Adrenal gland (tissue), 12 donors: ENCODE measurements around the gene PPP2R2D. TPM values are rescaled to one million over a fixed set of nuclear protein-coding genes. Genes with fewer than 3 reads are reported as not detected.
A peak's percentile ranks its signal among the peaks of the same experiment; 100 is the strongest.

Experiments used
- DNase-seq, 7 donors: peaks; one replicate each; pipeline ENCODE4 v3.0.0-alpha.2; 2019 to 2020
- H3K27ac ChIP-seq, 5 donors: fragments of 200-600 bp; sonication (generic) in 4 of 5; 1 replicate in 3 of 5; 2 replicates in 2 of 5; pipeline versions ENCODE4 v1.5.1 to v1.8.0; 2016 to 2020; ENCODE audit warnings: mild to moderate bottlenecking in 1 of 5
- H3K27me3 ChIP-seq: fragments of 200-600 bp; 2 replicates; pipeline ENCODE4 v1.8.0; 2021
- H3K36me3 ChIP-seq, 2 donors: fragments of 200-600 bp; replicated peaks in 1 of 2; 1 replicate in 1 of 2; 2 replicates in 1 of 2; pipeline versions ENCODE4 v1.5.1 to v1.8.0; 2018 to 2022
- H3K4me1 ChIP-seq, 2 donors: fragments of 200-600 bp; replicated peaks in 1 of 2; 1 replicate in 1 of 2; 2 replicates in 1 of 2; pipeline versions ENCODE4 v1.5.1 to v1.8.0; 2018 to 2021
- H3K4me3 ChIP-seq, 4 donors: fragments of 200-600 bp; sonication (generic) in 3 of 4; one replicate each; pipeline ENCODE4 v1.5.1; 2016 to 2018
- H3K9me3 ChIP-seq, 3 donors: fragments of 200-600 bp; sonication (generic) in 1 of 3; replicated peaks in 1 of 3; 1 replicate in 2 of 3; 2 replicates in 1 of 3; pipeline versions ENCODE4 v1.5.1 to v1.8.0; 2016 to 2021
- CTCF ChIP-seq, 6 experiments: fragments of 450-650 bp in 4 of 6; fragments of 200-600 bp in 2 of 6; sonication (generic) in 1 of 6; IDR thresholded peaks; 1 replicate in 5 of 6; 2 replicates in 1 of 6; pipeline versions ENCODE4 v1.5.1 to v1.8.0; 2016 to 2021; ENCODE audit warnings: antibody characterized with exemption in 6 of 6, mild to moderate bottlenecking in 2 of 6, moderate library complexity in 1 of 6
- POLR2A ChIP-seq, 2 donors: fragments of 450-650 bp; IDR thresholded peaks; one replicate each; pipeline ENCODE4 v1.6.1; 2017; ENCODE audit warnings: antibody characterized with exemption in 2 of 2, mild to moderate bottlenecking in 2 of 2, moderate library complexity in 1 of 2
- WGBS, 4 donors: extraction: QIAGEN DNeasy Blood & Tissue Kit in 2 of 4; methylation state at CpG; one replicate each; pipeline versions ENCODE4 v1.1.5 to v1.1.7; 2013 to 2017; 5-methylcytosine and 5-hydroxymethylcytosine counted together
- intact Hi-C, 2 donors: fragments of 100-400 bp; cut with DNase I; formaldehyde crosslinking; loops; one replicate each; pipeline versions ENCODE4 v1.14.1 to v1.15.0; 2022 to 2023
- polyA plus RNA-seq, 3 donors: library from polyadenylated mRNA; stranded (reverse); fragments of 200-250 nt in 2 of 3; fragments of 350-450 nt in 1 of 3; fragmentation: Illumina TruSeq in 1 of 3; extraction: RNeasy Lipid Tissue Mini Kit (QIAGEN cat#74804) in 1 of 3; gene quantifications; one replicate each; pipeline ENCODE4 v1.2.3, GENCODE V29; 2013 to 2014
- total RNA-seq, 9 donors: library from RNA; depleted of rRNA in 4 of 9; stranded (reverse); fragments of >200 nt in 4 of 9; fragments of 120-200 nt in 1 of 9; fragmentation: NEBNext Ultra II Directional in 1 of 9; extraction: Animal tissue kit (Norgen Biotek cat#: 25700) in 1 of 9; gene quantifications; one replicate each; pipeline versions ENCODE4 v1.1.0 to v1.2.4, GENCODE V29; 2013 to 2023
- donor health status: healthy with polysubstance abuse.
- donor health status: Bipolar disorder and iron deficiency.
- donor health status: DM: yes; HTN: yes; CAD: no.
- donor health status: DM: no; HTN: no; CAD: no.
- donor health status: DM: no; HTN: no; CAD: no.
- donor health status: DM: yes; HTN: yes; CAD: no.

PPP2R2D gene
- total and polyA plus RNA-seq, 12 donors = 37.8 to 83.2 (median 58.9) TPM

GRCh38 chr10:131931981-131932380 is 31.2 kb downstream of the PPP2R2D start:
- peaks cover 0 to 4% of the 10 kb centered on the region in 2 donors for H3K36me3 ChIP-seq
- 83 to 88% (median 84%) methylated on average over 4 to 13 of the region's 13 CpGs for WGBS, 4 donors
- no peak for TF ChIP-seq POLR2A (IDR thresholded peaks at IDR 0.05)
- no peak for TF ChIP-seq CTCF (IDR thresholded peaks at IDR 0.05)
- H3K4me1 ChIP-seq = peaks cover 10 to 55% of the 10 kb centered on the region in 2 donors
- H3K27ac ChIP-seq = peak overlapping the region in 3 of 5 donors; percentile 44 to 65 (median 52)
- no peaks in the 10 kb centered on the region for H3K27me3 ChIP-seq
- intact Hi-C loops = no loop called here
- DNase-seq = peak in 1 of 7 donors; percentile 53
- H3K9me3 ChIP-seq = no peaks in the 10 kb centered on the region
- H3K4me3 ChIP-seq = no peak overlapping the region

GRCh38 chr10:131933016-131933695 is 32.3 kb downstream of the PPP2R2D start:
- no peak overlapping the region for H3K4me3 ChIP-seq
- intact Hi-C loops = no loop called here
- H3K9me3 ChIP-seq = no peaks in the 10 kb centered on the region
- H3K36me3 ChIP-seq = peaks cover 0 to 11% of the 10 kb centered on the region in 2 donors
- DNase-seq = peak in 2 of 7 donors; percentile 22 to 52
- H3K4me1 ChIP-seq = peaks cover 10 to 47% of the 10 kb centered on the region in 2 donors
- TF ChIP-seq CTCF (IDR thresholded peaks at IDR 0.05) = no peak
- TF ChIP-seq POLR2A (IDR thresholded peaks at IDR 0.05) = no peak
- H3K27me3 ChIP-seq = no peaks in the 10 kb centered on the region
- 81 to 91% (median 88%) methylated on average over 18 of the region's 18 CpGs for WGBS, 4 donors
- H3K27ac ChIP-seq = no peak overlapping the region

DNA sequence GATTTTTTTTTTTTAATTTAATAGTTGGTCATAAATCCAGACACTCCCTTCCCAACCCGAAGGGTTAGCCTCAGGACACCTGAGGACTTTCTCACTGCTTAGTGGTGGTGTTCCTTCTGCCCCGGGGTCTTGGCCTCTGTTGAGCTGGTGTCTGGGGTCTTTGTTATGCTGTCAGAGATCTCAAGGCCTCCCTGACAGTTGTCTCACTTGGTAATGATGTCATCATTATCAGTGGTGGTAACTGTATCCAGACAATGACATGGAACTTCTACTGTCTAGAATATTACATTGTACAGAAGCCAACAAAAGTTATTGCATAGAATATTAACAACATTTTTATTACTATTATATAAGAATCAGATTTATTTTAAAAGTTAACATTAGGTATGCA is 32.9 kb downstream of the PPP2R2D start:
- H3K27ac ChIP-seq = no peak overlapping the region

DNA sequence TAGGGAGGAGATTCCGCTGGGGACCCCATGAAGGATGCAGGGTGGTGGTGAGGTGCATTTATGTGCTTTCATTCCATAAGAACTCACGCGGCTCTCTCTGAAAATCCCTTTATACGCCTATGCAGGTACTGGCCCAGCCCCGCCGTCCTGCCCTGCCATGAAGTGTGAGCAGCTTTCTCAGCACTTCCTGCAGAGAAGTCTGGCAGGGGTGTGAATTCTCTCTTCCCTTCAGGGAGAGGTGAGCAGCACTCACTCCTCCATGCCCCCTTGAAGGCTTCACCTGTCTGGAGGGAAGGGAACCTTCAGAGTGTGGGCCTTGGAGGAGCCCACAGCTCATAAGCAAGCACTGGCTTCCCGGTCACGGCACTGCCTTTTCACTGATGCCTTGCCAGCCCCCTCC is 34.0 kb downstream of the PPP2R2D start:
- 61 to 82% (median 79%) methylated on average over 7 to 8 of the region's 8 CpGs for WGBS, 4 donors

More for the DNA sequence above, 32.9 kb downstream of the PPP2R2D start:
- intact Hi-C loops = no loop called here
- Histone ChIP-seq H3K4me3 (no peak overlapping the region), H3K36me3 (peaks cover 0 to 17% of the 10 kb centered on the region in 2 donors), H3K27me3 (no peaks in the 10 kb centered on the region), H3K4me1 (peaks cover 10 to 42% of the 10 kb centered on the region in 2 donors), H3K9me3 (no peaks in the 10 kb centered on the region)
- TF ChIP-seq POLR2A (IDR thresholded peaks at IDR 0.05) = no peak
- TF ChIP-seq CTCF (IDR thresholded peaks at IDR 0.05) = no peak
- DNase-seq = peak in 1 of 7 donors; percentile 1
- 70 to 78% (median 76%) methylated on average over 2 of the region's 2 CpGs for WGBS, 4 donors

More for the DNA sequence above, 34.0 kb downstream of the PPP2R2D start:
- intact Hi-C loops = loop anchor here in 1 of 2 donors (5.0 kb wide), 1 partner anchor 42 kb away; no protein-coding TSS in a partner anchor
- no peak overlapping the region for H3K27ac ChIP-seq
- peaks cover 0 to 18% of the 10 kb centered on the region in 2 donors for H3K36me3 ChIP-seq
- H3K27me3 ChIP-seq = no peaks in the 10 kb centered on the region
- DNase-seq = no peak
- no peak for TF ChIP-seq POLR2A (IDR thresholded peaks at IDR 0.05)
- no peak for TF ChIP-seq CTCF (IDR thresholded peaks at IDR 0.05)
- peaks cover 10 to 38% of the 10 kb centered on the region in 2 donors for H3K4me1 ChIP-seq
- H3K4me3 ChIP-seq = no peak overlapping the region
- no peaks in the 10 kb centered on the region for H3K9me3 ChIP-seq
